Fibroblast of the conjunctiva (primary cell): ENCODE results near the gene ACBD6.

Experiments
- DNase-seq: peaks from one replicate; pipeline ENCODE4 v3.0.0-alpha.2; 2010; ENCODE audit warnings: low read depth

ACBD6 gene

DNA sequence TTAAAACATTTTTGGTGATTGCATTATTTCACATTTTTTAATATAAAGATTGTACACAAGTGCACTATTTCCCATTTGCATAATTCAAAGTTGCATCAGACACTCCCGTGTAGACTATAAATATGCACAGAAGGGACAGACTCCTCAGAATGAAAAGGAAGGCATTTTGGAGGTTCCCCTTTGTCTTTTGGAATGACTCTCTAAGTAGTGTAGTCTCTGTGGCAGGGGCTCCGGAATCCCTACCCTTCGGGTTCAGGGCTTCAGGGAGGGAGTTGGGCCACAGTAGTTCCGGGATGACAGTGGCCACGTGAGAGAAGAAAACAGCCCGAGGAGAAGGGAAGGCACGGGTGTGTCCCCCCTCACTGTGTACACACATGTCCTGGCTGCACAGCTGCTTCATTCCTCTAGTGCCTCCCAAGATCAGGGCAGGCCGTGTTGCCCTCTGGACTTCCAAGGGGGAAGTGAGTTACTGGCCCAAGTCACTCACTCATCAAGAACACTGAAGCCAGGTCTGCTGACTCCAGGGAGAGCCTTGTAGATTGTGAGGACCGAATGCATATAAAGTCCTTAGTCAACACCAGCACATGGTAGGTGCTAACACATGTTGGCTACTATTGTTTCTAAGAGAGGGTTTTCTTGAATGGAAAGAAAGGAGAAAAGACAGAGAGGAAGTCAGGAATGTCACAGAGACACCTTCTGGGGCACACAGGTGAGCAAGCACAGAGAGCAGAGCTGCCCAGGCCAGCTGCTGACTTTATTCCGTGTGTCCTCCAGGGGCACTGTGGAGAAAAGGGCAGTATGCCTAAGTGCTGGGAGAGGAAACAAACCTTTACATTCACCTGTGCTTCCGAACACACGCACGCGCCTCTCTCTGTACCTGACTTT is 232.5 kb downstream of the ACBD6 start:
- DNase-seq, result no peak

DNA sequence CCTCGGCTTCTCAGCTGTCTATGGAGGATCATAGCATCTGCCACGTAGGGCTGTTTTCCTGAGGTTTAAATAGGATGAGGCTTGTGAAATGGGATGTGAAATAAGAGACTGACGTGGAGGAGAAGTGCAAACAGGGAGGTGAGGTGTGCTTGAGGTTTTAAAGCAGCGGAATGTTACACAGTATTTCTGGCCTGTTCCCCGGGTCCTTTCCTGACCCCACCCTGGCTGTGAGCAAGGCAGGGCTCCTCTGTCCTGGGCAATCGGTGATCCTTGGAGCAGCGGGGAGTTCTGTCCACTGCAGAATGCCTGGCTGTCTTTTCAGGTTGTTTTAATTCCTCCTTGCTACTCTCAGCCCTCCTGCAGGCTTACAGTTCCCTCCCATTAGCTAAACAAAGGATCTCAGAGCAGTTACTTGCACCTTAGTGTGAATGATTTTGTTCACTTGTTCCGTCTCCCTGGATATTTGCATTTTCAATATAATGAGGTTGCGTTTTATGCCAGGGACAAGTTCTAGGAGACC is 233.8 kb downstream of the ACBD6 start:
- no peak for DNase-seq

DNA sequence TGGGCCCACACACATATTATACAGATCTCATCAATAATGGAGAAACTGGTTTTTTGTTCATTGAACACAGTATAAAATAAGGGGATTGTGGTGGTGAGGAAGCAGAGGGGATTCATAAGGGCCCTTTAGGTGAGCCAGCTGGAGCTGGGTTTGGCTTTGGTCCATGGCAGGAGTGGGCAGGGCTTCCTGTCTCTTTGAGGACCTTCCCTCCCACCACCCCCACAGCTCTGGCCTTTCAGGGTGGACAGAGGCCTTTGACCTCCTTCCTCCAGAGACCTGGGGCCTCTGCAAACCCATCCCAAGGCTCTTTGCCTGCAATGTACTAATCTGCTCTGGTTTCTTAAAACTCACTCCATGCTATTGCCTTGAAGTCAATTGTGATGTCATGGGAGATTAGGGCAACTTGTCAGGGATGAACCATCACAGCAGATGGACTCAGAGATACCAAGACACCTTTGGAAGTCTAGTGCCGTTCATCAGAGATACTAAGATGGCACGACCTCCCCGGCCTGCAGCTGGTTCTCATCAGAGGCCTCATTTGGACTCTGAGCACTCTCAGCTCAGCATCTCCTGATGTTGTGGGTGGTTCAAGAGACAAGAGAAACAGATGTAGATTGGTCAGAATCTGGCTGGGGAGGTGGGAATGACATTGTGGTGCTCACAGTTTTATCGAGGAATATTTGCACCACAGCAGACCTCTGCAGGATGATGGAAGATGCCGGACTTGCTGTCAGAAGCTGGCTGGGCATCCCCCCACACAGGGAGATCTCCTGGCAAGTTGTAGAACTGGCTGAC is 234.4 kb downstream of the ACBD6 start:
- no peak for DNase-seq

DNA sequence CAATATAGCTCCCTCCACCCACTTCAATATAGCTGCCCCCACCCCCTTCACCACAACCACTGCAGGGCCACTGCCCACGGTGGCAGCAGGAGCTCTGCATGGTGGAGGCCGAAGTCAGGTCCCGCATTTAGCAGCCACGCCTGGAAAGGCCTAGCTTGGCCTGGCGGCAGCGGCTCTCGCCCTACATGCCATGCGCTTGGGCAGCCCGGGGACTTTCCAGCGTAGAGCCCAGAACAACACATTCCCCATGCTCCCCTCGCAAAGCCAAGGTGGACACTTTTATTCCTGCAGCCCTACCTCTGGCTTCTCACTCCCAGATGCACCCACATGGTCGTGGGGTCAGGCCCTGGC is 235.2 kb downstream of the ACBD6 start:
- DNase-seq, result no peak

DNA sequence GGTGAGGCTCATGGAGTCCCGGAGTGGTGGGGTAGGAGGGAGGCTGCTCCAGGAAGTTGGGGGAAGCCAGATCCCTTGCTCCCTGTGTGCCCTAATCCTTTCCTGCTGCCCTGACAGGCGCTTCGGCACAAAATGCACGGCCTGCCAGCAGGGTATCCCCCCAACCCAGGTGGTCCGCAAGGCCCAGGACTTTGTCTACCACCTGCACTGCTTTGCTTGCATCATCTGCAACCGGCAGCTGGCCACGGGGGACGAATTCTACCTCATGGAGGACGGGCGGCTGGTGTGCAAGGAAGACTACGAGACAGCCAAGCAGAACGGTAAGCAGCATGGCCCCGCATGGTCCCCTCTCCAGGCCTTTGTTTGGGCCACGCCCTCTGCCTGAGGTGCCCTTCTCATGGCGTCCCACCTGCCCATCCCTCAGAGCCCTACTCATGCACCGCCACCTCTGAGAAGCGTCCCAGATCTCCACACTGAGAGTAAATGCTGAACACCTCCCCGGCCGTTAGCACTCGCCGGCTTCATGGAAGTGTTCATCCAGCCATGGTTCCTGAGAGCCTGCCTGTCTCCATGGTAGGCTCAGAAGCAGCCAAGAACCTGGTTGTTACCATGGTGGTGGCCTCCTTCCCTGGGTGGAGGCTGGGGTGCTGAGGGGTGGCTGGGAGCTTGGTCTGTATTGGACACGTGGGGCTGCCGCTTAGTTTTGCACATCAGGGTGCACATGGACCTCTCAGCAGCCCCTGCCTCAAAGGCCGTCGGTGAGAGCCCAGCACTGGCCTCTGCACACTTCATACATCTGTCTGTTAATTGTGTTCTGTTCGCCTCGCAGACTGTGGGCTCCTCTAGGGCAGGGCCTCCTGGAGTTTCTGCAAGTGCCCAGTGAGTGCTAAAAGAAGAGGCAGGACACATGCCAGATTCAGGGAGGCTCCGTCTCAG is 235.8 kb downstream of the ACBD6 start:
- DNase-seq, result no peak

DNA sequence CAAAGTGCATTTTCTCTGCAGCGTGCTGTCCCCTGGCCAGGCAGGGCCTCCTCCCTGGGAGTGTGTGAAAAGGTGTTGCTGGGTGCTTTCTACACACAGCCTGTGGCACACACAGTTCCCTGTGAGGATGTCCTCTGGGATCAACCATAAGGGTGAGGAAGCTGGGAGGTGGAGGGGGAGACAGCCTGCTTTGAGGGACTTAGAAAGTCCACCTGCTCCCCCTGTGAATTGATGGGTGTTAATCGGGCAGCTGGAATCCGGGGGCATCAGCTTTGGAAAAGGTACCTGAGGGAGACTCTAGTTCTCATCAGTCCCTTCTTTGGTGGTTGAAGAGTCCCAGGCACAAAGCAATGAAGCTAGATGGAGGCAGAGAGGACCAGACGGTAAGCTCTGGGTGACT is 236.5 kb downstream of the ACBD6 start:
- no peak for DNase-seq

DNA sequence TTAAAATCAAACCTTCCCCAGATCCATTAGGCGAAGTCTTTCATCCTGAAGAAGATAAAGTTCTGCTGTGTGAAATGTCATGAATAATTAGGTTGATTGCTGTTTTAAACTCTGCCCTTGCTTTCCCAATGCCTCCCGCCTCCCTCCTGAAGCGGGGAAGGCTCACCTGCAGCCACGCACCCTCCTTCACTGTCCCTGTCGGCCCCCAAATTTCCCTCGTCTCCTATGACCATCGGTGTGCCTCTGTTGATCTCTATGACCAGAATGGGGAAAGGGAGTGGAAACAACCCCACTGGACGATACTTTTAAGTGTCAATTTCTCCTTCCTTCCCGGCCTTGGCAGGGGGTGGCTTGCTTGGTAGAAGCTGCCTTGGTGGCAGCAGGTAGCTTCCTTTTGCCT is 237.2 kb downstream of the ACBD6 start:
- DNase-seq, result no peak

DNA sequence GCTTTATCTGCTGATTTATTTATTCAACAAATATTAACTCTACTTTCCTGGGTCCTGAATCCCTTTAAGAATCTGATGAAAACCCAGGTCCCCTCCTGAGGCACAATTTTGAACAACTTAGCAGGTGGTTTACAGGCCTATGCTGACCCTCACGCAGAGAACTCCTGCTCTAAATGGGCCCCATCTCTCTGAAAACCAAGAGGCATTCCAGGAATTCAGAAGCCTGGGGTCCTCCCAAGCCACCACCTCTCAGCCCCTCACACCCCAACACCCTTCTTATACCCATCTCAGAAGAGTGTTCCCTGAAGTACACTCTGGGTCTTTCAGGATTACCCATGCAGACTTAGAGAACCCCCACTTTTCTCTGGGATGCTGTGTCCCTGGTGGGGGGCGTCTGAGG is 237.8 kb downstream of the ACBD6 start:
- no peak for DNase-seq

DNA sequence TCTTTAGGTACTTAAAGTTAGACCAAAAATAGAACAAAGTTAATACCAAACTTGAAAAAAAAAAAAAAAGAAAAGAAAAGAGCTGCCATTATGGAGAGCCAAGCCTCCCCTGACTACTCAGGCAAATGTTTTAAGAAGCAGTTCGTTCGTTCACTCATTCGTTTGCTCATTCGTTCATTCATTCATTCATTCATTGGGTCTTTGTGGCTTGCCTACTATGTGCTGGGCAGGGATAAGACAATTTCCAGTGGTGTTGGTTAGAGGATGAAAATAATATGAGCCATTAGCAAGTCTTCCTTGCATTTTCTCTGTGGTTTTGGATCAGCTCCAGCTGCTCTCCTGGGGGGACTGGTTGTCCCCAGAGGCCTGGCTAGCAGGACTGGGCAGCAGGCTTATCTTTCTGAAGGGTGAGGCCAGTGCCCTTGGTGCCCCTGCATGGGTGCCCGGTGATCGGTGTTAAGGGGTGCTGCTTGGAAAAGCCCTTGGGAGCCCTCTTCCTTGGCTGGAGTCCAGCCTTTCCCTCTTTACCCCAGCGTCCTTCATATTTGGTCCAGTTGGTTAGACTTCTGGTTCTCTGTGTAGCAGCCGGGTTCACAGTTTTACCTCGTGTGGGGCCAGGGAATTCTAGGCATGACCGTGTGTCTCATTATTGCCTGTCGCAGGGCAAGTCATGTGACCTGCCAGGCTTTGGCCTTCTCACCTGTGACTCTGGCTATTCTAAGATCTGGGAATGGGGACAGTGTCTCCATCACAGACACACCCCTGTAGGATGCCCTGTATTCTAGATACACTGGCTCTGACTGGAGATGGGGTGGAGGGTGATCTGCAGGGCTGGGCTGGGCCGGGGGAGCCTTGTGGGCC is 239.5 kb downstream of the ACBD6 start:
- DNase-seq, result no peak

DNA sequence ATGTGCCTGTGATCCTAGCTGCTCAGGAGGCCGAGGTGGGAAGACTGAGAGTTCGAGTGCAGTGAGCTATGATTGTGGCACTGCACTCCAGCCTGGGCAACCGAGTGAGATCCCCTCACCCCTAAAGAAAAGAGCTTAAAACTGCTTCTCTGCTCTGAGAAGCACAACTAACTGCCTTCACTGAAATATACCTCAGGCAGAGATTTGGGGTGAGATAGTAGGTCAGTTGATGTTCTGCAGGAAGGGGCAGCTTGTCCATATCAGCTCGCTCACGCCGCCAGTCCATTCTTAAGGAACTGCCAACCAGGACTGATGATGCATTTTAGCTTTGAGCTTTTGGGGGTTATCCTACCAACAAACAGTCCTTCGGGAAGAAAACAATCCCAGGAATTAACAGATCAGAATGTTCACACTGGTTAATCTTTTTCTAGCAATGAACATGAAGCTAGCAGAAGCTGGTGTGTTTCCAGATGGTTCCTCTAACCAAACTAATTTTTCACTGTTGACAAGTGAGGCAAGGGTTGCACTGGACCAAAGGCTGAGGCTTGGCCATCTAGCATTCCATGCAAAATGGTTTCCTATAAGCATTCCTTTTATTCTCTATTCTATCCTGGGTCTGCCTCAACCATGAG is 240.7 kb downstream of the ACBD6 start:
- DNase-seq, result no peak

DNA sequence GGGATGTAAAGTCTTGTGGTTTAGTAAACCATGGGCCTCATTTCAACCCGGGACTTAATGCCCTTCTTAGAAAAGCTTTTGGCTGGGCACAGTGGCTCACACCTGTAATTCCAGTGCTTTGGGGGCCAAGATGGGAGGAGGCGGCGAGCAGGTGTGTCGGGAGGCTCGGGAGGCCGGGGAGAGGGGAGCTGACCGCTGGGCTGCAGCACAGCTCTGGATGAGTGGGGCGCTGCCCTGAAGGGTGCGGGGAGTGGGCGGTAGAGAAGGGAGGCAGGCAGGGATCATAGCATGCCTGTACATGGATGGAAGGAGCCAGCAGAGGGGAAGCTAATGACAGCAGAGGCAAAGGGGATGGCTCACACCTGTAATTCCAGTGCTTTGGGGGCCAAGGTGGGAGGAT is 241.3 kb downstream of the ACBD6 start:
- no peak for DNase-seq

DNA sequence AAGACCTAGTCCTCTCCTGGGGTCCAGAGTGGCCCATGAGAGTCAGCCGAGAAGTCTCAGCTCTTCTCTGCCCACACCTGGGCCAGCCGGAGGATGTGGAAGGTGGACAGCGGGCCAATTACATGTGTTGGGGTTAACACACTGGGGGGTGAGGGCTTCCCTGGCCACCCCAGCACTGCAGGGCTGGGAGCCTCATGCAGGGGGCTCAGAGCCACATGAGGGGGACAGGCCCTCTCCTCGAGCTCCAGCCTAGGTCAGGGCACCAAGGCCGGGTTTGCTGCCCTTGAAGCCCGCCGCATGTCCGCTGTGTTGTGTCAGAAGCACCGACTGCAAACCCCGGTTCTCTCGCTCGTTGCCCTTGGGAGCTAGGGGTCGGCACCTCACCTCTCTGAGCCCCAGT is 241.8 kb downstream of the ACBD6 start:
- DNase-seq, result no peak

DNA sequence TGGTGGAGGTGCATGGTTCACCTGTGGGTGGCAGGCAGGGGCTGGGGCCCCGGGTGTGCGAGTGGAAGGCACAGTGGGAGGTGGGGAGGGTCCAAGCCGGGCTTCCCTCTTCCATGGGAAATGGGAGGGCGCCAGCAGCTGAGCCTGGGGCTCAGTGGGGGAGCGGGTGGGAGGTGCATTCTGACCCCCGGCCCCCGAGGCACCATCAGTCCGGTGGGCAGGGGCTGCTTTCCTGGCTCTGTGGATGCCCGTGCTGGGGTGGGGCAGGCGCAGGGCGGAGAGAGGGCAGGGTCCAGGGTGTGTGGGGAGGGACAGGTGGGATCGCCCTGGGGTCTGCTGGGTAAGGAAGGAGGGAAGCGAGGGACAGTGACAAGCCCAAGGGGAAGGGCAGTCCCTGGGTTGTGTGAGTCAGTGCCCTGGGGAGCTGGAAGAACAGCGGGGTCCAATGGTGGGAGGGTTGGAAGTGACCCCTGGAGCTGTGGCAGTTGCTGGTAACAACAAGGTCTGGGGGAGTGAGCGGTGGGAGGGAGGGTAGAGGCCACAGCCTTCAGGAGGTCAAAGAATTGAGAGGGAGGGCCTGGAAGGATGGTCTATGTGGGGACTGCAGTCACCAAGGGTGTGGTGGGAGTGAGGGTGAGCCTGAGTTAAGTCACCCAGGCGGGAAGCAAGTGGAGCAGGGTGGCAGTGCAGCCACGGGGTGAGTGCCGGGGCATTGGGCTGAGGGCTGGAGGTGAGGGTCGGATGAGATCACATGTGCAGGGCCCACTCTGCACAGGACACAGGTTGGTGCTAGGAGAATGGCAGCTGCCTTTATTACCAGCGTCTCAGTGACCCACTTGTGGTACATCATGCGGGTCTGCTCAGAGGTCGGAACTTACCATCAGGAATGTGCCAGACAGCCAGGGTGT is 242.7 kb downstream of the ACBD6 start:
- no peak for DNase-seq

DNA sequence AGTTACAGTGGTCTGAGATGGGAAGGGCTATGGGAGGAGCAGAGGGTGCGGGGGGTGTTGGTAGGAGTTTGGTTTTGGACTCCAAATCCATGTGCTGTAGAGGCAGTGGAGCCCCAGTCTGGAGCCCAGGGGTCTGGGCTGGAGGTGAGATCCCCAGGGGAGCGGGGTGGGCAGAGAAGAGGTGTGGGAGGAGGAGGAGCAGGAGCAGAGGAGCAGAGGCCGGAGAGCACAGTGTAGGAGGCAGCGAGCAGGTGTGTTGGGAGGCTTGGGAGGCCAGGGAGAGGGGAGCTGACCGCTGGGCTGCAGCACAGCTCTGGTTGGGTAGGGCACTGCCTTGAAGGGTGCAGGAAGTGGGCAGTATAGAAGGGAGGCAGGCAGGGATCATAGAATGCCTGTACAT is 243.4 kb downstream of the ACBD6 start:
- DNase-seq, result no peak

DNA sequence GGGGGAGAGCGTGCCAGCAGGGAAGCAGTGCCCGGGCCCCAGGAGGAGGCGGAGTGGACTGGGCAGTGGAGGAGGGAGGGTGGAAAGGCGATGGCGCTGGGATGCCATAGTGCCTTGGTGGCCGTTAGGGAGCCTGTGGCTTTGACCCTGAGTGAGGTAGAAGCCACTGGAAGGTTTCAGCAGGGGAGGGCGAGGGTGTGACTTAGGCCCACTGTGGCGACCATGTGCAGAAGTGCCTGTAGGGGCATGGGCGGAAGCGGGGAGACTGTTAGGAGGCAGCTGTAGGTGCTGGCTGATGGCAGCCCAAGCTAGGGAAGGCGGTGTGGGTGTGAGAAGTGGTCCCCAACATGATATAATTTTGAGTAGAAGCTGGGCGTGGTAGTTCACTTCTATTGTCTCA is 244.1 kb downstream of the ACBD6 start:
- no peak for DNase-seq

DNA sequence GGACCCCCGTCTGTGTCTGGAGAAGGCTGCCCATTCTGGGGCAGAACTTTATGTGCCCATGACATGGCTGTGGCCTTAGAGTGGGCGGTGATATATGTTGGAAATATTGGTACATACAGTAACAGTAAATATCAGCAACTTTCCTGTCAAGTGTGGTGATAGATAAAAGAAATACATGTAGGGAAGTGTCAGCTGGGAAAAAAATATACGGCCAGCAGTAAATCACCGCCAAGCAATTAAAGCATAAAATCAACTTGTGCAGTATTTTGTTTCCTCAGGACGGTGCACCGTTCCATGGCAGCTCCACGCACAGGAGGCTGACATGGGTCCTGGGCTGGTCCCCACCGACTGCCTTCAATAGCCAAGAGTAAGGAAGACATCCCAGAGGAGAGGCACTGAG is 244.9 kb downstream of the ACBD6 start:
- no peak for DNase-seq

DNA sequence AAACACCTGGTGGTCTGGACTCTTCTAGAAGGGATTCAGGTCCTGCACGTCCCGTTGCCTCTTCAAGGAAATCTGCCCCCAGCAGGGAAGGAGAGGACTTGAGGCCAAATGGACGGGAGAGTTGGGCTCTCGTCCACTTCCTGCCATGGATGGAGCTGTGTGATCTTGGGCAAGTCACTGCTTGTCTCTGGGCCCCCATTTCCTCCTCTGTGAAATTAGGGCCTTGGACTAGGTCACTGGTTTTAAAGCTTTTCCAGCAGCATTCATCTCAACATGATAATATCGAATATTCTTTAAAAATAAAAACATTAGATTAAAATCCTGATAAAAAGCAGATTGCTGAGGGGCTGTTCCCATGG is 245.4 kb downstream of the ACBD6 start:
- no peak for DNase-seq

DNA sequence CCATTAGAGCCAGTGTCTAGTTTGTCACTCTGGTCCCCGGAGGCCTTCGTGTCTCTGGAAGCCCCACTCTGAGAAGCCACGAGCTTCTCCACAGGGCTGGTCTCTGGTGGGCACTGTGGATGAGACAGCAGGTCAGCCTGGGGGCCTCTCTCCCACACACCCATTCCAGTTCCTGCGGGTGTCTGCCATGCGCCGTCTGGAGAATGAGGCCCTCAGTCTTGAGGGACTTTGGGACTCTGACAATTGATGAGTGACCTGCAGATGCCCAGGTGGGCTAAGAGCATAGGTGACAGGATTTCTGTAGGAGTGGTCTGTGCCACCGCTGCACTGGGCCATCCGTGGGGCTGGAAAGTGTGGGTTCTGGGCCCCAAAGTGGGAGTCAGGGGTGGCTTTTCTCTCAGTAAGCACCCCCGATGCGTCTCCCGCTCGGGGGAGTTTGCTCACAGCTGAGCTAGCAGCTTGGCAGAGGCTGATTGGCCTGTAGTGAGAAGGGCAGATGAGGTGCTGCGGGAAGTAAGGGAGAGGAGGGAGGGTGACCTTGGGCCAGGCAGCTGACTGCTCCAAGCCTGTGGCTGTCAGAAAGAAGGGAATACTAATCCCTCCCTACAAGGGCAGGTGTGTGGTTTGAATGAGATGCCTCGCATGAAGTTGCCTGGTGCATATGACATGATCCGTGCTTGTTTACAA is 245.9 kb downstream of the ACBD6 start:
- DNase-seq, result no peak
